GM19395 (cell line): ENCODE data around the gene CYB561.
"Not testable (repeated sequence)": the region's sequence is repeated elsewhere in the genome, so short reads cannot be mapped to it uniquely, and the experiment has no call there.

Experiments
- ATAC-seq: cut with Tn5 transposase; IDR thresholded peaks from one replicate; pipeline ENCODE4 v1.9.1; 2021; ENCODE audit warnings: mild to moderate bottlenecking, moderate library complexity; ENCODE audit not compliant: unreplicated experiment

CYB561 gene

DNA sequence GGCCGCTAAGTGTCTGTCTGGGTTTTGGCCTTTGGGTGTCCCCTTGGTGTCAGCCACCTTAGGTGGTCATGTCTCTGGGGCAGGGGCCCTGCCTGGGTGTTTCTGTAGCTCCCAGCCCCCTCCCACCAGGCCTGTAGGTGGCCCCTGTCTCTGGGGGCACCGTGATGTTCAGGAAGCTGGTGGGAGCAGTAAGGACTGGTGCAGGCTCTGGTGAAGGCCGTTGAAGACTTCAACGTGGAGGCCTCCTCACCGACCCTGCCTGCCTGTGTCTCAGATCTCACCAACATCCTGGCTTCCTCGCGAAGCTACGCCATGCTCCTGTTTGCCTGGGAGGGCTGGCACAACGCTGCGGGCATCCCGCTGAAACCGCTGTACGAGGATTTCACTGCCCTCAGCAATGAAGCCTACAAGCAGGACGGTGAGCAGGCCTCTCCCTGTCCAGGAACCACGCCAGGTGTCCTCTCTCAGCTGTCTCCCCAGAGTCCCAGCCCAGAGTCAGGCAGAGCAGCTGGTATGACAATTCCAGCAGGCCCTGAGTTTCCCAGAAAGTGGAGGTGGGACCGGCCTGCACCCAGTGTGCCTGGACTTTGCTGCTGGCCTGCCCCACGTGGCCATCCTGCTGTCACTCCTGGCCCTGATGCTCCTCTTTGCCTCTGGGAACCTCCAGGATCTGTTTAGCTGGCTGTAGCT lies 33.5 kb upstream of the CYB561 start:
- ATAC-seq = no peak

DNA sequence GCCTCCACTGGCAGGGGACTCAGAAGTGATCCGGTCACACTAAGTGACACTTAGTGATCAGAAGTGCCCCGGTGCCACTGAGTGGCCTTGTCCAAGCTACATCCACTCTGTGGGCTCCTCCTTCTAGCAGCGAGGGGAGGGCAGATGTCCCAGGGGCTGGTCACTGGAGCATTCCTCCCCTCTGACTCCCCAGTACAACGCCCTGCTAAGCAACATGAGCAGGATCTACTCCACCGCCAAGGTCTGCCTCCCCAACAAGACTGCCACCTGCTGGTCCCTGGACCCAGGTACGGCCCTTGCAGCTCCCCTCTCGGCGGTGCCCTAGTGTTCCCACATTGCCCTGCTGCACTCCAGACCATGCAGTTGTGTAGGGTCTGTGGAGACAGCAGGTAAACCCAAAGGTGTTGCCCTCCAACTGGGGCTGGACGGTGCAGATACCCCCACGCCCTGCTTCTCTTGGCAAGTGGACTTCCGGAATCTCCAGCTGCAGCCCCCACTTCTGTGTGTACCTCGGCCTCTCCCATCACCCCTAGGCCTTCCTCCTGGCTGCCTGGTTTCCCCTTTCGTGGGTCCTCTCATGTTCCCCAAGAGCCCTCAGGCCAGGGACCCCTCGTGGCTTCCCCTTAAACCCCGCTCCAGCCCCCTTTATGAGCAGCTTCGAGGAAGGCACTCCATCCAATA lies 32.8 kb upstream of the CYB561 start:
- ATAC-seq = peak; percentile 67

DNA sequence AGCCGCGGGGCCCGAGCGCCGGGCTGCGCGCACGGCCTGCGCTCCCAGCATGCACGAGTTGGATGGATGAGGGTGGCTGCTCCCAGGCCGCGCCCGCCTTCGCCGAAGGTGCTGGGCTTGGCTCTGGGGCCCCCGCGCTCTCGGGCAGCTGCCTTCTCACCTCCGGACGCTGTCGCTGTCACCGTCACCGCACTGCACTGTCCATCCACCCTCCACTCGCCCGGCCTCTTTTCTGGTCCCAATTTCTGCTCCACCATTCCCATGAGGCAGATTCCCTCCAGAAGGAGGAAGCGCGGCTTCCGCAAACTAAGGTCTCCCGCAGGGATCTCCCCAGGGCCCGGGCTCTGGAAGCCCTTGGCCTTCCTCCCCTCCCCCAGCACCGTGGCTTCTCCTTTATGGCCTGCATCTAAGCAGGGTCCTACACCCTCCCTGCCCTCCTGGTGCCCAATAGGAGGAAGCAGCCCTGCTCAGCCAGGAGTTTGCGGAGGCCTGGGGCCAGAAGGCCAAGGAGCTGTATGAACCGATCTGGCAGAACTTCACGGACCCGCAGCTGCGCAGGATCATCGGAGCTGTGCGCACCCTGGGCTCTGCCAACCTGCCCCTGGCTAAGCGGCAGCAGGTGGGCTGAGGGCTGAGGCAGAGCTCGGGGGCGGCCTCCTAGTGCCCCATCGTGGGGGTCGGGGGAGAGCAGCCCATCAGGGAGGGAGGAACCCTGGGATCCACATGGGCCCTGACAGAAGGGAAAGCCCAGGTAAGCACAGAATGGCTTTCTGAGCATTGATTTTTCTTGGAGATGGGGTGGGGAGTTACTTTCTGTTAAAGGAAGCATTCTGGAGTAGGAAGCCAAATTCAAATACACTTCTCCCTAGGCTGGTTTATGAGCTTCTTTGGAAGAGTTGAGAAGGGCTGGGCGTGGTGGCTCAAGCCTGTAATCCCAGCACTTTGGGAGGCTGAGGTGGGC lies 31.7 kb upstream of the CYB561 start:
- ATAC-seq = peak; percentile 29

DNA sequence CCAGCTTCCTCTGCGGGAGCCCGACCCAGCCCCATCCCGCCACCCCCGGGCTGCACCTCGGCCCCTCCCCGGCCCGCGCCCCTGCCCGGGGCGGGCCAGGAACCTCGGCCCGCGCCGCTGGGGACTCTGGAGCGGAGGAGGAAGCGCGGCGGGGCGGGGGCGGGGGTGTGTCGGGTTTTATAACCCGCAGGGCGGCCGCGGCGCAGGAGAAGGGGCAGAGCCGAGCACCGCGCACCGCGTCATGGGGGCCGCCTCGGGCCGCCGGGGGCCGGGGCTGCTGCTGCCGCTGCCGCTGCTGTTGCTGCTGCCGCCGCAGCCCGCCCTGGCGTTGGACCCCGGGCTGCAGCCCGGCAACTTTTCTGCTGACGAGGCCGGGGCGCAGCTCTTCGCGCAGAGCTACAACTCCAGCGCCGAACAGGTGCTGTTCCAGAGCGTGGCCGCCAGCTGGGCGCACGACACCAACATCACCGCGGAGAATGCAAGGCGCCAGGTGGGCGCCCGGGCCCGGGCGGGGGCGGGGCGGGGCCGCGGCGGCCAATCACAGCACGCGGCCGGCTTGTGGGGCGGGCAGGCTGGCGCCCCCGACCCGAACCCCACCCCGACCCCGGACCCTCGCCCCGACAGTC lies 30.9 kb upstream of the CYB561 start, which contains the start of gene ACE:
Gene ACE, plus strand, starts transcription at position 208 of the 626 bp plus-strand sequence. Its CDS starts 34 bp downstream, at position 242.
- peak; percentile 51 for ATAC-seq

DNA sequence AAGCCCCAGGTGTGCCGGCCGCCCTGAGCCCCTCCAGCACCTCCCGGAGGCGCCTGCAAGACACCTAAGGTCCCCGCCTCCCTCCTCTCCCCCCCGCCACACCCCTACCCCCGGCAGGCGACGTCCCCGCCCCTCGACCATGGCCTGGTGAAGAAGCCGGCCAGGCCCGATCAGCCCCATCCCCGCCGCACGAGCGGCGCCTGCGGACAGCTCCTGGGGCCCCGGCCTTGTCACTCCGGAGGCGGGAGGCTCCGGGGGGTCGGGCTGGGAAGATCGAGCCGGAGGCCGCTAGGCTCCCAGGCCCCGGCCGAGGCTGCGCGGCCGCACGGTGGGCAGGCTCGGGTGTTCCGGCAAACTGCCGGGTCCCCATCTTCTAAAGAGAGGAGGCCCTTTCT lies 30.4 kb upstream of the CYB561 start:
- ATAC-seq = no peak

DNA sequence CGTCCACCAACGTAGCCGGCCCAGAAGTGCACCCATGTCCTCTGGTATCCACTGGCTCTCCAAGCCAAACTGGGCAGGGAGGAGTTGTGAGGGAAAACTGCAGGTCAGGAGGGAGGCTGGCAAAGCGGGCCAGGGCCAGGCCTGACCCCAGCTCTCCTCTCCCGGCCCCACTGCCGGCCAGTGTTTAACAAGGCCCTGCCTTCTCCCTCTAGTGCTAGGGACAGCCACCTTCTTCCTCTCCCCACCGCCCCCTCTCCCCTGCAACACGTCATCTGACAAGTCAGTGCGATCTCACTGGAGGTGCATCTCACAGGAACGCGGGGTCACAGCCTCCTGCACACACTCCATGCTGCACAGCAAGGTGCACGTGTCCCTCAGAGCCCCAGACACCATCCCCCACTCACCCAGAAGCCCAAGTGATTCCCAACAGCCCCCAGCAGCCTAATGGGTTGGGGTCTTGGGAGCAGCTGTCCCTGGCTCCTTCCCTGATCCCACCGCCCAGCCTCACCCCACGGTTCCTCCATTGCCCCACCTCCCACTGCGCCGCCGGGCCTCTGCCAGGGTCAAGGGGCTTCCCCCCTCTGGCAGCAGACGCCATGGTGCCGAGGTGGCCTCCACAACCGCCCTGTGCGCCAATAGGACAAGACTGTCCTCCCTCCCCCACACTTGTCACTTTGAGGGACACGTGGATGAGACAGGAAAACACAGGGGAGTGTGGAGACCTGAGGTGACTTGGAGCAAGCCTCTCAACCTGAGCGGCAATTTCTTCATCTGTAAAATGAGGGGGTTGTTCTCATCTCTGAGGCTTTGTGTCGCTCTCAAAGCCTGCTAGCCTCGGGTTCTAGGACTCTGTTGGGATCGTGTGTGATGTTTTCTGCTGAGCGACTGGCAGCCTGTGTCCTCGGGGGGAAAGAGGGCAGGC lies 29.6 kb upstream of the CYB561 start:
- no peak for ATAC-seq

DNA sequence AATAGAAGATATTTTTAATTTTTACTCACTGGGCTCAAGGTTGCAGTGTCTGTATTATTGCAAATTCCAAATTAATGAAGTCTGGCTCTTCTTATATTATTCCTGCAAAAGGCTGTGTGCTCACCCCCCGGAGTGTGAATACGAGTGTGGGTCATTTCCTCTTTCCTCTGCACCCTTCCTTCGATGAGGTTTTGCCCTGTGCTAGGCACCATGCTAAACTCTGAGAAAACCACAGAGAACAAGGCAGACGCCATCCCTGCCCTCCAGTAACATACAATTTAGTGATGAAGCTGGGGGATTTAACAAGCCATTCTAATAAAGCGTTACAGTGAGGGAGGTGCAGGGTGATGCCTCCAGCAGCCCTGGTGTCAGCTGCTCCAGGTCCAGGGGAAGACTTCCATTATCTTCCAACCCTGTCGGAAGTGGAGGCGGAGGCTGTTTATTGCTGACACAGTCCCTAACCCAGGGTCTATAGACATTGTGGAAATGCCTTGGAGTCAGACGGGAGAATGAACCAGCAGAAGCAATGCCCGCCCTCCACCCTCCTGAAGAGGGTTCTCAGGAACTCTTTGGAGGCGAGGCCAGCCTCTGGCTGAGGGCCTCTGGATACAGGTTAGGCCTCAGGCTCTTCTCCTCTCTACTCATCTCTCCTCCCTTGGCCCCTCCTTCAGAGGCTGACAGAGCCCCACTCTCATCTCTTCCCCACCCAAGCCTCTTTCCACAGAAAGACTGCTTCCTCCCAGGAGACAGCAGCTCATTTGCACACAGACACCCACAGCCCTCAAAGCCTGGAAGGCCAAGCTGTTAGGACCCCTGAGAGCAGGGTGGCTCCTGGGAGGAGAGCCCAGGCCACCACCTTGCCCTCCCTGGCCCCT lies 28.7 kb upstream of the CYB561 start:
- no peak for ATAC-seq

DNA sequence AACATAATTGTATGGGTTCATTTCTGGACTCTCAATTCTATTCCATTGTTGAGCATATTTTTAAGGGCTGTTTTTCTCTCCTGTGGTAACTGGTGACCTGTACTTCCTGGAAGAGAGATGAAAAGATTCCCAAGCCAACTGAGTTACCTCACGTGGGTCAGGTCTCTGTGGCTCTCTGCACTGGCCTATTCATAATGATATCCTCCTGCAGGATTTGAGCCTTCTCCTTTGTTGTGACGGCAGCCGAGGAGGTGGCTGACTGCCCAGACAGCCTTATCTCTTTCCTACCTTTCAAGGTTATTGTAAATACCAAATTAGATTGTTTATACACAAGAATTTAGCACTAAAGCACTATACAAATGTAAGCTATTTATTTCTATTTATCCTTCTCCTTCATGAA lies 28.1 kb upstream of the CYB561 start:
- ATAC-seq = no peak

DNA sequence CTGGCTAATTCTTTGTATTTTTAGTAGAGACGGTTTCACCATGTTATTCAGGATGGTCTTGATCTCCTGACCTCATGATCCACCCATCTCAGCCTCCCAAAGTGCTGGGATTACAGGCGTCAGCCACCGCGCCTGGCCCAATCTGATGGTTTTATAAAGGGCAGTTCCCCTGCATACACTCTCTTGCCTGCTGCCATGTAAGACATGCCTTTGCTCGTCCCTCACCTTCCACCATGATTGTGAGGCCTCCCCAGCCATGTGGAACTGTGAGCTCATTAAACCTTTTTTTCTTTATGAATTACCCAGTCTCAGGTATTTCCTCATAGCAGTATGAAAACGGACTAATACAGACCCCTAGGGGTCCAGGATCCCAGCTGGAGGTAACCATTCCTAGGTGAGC lies 22.0 kb upstream of the CYB561 start:
- not testable (repeated sequence) for ATAC-seq

DNA sequence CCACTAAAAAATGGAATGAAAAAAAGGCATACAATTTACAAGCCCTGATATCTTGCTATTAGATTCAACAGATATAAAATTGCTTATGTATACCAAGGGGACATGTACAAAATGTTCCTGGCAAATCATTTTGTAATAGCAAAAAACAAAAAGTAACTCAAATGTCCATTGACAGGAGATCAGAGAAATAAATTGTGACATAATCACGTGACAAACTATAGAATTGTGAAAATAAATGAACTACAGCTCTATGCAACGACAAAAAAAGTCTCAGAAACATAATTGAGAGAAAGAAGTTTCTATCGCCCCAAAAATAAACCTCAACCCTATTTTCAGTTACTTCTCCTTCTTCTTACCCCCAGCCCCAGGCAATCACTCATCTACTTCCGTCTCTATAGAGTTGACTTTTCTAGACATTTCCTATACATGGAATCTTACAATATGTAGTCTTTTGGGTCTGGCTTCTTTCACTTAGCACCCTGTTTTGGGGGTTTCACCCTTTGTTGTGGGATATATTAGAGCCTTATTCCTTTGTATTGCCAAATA lies 18.7 kb upstream of the CYB561 start:
- ATAC-seq = no peak

DNA sequence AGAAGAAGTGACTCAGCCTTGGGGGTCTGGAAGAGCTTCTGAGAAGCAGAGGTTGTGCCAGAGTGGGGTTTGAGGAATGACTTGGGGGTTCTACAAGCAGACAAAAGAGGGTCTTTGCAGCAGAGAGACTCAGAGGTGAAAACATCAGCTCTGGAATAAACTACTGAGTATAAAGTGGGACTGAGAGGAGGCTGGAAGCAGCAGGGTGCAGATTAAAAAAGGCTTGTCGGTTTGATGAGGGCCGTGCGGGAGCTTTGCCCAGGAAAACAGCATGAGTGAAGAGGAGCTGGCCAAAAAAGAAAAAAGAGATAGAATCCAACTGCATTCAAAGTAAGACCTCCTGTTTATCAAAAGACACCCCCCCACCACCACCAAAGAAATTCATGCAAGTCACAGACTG lies 17.7 kb upstream of the CYB561 start:
- no peak for ATAC-seq

DNA sequence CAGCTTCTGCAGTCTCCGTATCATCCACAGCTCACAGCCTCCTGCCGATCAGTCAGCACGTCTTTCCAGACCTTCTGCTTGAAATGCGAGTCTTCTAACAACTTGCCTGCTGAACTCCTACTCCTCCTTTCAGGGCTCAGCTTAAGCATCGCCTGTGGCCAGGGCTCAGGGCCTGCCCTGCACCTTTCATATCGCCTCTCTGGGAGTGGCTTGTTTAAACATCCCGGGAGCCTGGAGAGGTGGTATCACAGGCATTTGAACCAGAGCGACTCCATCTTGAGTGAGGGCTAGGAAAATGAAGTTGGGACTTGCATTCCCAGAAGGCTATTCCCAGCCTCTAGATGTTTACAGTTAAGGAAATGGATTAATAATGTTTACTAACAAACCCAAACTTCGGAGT lies 13.9 kb upstream of the CYB561 start:
- ATAC-seq = no peak

DNA sequence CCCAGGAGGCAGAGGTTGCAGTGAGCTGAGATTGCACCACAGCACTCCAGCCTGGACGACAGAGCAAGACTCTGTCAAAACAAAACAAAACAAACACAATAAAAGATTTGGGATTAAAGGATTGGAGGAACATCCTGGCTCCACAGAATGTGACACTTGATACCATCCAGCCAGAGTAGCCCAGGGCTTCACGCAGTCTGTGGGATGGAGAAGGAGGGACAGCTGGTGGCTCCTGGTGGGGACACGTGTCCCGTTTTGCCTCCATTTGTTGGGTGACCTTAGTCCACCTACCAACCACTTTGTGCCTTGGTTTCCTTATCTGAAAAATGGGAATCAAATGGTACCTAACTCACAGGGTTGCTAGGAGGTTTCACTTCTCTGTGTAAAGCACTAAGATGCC lies 12.4 kb upstream of the CYB561 start:
- no peak for ATAC-seq

DNA sequence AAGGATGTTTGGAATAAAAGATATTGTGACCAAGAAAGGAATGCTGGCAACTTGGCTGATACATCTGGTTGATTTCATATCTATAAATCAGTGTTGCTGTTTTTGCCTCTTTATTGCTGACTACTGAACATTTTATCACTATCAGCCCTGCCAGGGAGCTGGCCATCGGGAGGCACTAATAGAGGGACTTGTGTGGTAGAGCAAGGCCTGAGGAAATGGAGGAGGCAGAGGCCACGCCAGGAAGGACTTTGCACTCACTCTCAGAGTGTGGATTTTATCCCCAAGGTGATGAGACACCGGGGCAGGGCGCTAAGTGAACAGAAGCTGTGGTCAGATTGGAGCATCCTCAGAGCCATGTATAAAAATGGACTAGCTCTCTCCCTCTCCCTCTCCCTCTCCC lies 9.3 kb upstream of the CYB561 start:
- ATAC-seq = no peak

DNA sequence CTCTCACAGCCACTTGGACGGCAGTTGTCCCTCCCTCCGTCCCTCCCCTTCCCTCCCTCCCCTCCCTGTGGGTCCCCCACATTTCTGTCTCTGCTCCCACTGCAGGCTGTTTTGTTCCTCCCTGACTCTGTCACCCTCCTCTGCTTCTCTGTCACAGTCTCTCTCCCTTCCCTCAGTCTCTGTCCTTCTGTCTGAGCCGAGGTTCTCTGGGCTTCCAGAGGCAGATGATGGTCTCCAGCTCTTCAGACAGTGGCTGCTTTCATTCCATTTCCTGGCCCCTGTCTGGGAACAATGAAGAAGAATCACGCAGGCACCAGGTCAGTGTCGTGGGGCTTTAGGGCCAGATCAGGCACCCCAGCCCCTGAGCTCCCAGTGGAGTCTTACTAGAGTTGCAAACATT lies 8.8 kb upstream of the CYB561 start:
- ATAC-seq = no peak

DNA sequence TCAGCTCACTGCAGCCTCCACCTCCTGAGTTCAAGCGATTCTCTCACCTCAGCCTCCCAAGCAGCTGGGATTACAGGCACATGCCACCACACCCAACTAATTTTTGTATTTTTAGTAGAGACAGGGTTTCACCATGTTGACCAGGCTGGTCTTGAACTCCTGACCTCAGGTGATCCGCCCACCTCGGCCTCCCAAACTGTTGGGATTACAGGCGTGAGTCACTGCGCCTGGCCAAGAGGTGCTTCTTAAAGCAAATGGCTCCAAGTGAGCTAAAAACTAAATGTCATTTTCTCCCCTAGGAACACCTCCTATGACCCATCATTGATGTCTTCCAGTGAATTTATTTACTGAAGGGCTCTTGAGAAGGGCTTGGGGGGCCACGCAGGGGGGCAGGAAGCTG lies 8.3 kb upstream of the CYB561 start:
- ATAC-seq = not testable (repeated sequence)

DNA sequence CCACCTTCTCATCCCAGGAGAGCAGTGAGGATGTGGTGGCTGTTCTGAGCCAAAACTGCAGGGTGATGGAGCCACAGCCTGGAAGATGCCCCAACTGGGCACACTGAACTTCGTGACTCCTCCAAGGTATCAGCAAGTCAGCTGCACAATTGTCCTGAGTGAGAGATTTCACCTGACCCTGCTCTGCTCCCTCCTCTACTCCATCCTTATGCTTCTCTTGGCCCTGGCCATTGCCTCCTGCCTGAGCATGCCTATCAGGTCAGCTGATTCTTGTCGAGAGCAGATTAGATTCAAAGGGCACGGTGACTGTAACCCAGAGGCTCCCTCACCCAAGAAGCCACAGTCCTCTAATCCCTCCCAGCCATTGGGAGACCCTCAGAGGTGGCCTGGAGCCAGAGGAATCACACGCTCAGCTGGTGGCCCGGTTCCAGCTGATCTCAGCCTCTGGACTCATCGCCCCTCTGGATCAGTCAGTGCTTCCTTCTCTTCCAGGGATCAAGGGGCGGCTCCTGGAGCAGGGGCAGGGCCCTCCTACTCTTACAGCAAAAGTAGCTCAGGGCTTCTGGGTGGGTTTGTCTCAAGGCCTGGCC lies 7.0 kb upstream of the CYB561 start:
- ATAC-seq = no peak
